Keratinocyte (primary cell): ENCODE results near the gene GPR32. TPM values are rescaled to one million over a fixed set of nuclear protein-coding genes. Genes with fewer than 3 reads are reported as not detected.
A peak's percentile ranks its signal among the peaks of the same experiment; 100 is the strongest.

Experiments
- DNase-seq: peaks from one replicate; pipeline ENCODE4 v3.0.0-alpha.2; 2011; ENCODE audit warnings: low read depth, missing footprints, low spot score
- FAIRE-seq: peaks from 2 replicates; lab custom pipeline; 2011; peaks lifted over from hg19 to GRCh38; lab: Jason Lieb, UNC
- H2AFZ ChIP-seq: 2 replicates; pipeline ENCODE4 v1.6.0; 2012; ENCODE audit warnings: low read length, control low read depth, inconsistent platforms; ENCODE audit not compliant: control insufficient read depth
- H3K27ac ChIP-seq: 2 replicates; pipeline ENCODE4 v1.5.1; 2011; ENCODE audit warnings: low read length; ENCODE audit not compliant: control insufficient read depth, insufficient read depth
- H3K27me3 ChIP-seq: 3 replicates; pipeline ENCODE4 v1.6.0; 2011; ENCODE audit warnings: low read length; ENCODE audit not compliant: control insufficient read depth, insufficient read depth; ENCODE audit errors: extremely low read depth
- H3K36me3 ChIP-seq, 2 experiments: 2 replicates in 1 of 2; 3 replicates in 1 of 2; pipeline ENCODE4 v1.5.1; 2011; ENCODE audit warnings: low read length in 2 of 2, mild to moderate bottlenecking in 1 of 2; ENCODE audit not compliant: control insufficient read depth in 2 of 2, insufficient read depth in 2 of 2; ENCODE audit errors: extremely low read depth in 1 of 2
- H3K4me1 ChIP-seq: 3 replicates; pipeline ENCODE4 v1.5.1; 2011; ENCODE audit warnings: low read length; ENCODE audit not compliant: control insufficient read depth, insufficient read depth; ENCODE audit errors: extremely low read depth
- H3K4me2 ChIP-seq: 3 replicates; pipeline ENCODE4 v1.6.0; 2011; ENCODE audit warnings: low read depth, low read length; ENCODE audit not compliant: control insufficient read depth, insufficient read depth; ENCODE audit errors: extremely low read depth
- H3K4me3 ChIP-seq, 3 experiments: fragments of 200-600 bp in 1 of 3; sonication (generic) in 1 of 3; 2 replicates in 2 of 3; 3 replicates in 1 of 3; pipeline ENCODE4 v1.5.1; 2011 to 2016; ENCODE audit warnings: low read length in 3 of 3, mild to moderate bottlenecking in 3 of 3, control low read depth in 2 of 3, inconsistent platforms in 1 of 3, low read depth in 1 of 3, mixed read lengths in 1 of 3, mixed run types in 1 of 3, moderate library complexity in 1 of 3; ENCODE audit not compliant: control insufficient read depth in 2 of 3, insufficient read depth in 2 of 3; ENCODE audit errors: extremely low read depth in 1 of 3
- H3K79me2 ChIP-seq: 2 replicates; pipeline ENCODE4 v1.6.0; 2012; ENCODE audit warnings: low read length; ENCODE audit not compliant: control insufficient read depth, insufficient read depth
- H3K9ac ChIP-seq: 3 replicates; pipeline ENCODE4 v1.6.0; 2011; ENCODE audit warnings: low read length; ENCODE audit not compliant: control insufficient read depth, insufficient read depth; ENCODE audit errors: extremely low read depth
- H3K9me1 ChIP-seq: 3 replicates; pipeline ENCODE4 v1.6.0; 2011; ENCODE audit warnings: low read length; ENCODE audit not compliant: control insufficient read depth, insufficient read depth; ENCODE audit errors: extremely low read depth
- H3K9me3 ChIP-seq: 2 replicates; pipeline ENCODE4 v1.5.1; 2012; ENCODE audit warnings: low read depth, low read length; ENCODE audit not compliant: control insufficient read depth
- H4K20me1 ChIP-seq: 3 replicates; pipeline ENCODE4 v1.6.0; 2011; ENCODE audit warnings: low read length; ENCODE audit not compliant: control insufficient read depth, insufficient read depth; ENCODE audit errors: extremely low read depth
- EZH2 ChIP-seq: IDR thresholded peaks from one replicate; pipeline ENCODE4 v1.6.1; 2012; ENCODE audit warnings: inconsistent platforms, mild to moderate bottlenecking, low read length, moderate library complexity
- dilution Hi-C: fragments of 300-500 bp; cut with MboI; formaldehyde crosslinking; loops from one replicate; pipeline ENCODE4 v1.7.0; 2020; ENCODE audit warnings: low sequenced_read_pairs; ENCODE audit not compliant: extremely low pct_ligation_motif_present
- polyA plus RNA-seq, 5 experiments: library from polyadenylated mRNA; depleted of rRNA in 3 of 5; stranded (reverse) in 3 of 5; stranded (forward) in 1 of 5; unstranded in 1 of 5; fragments of >200 nt; gene quantifications; 1 replicate in 1 of 5; 2 replicates in 3 of 5; 3 replicates in 1 of 5; pipeline versions ENCODE4 v1.2.1 to v1.2.3, GENCODE V29; 2011 to 2012; ENCODE audit warnings: missing spikeins in 2 of 5, low read depth in 1 of 5, low replicate concordance in 1 of 5
- TF ChIP-seq, protein P1 (sequence below), 3 experiments: IDR thresholded peaks in 1 of 3; conservative IDR thresholded peaks in 1 of 3; optimal IDR thresholded peaks in 1 of 3; 2 replicates in 2 of 3; 3 replicates in 1 of 3; pipeline versions ENCODE3 to v1.5.1; 2011; ENCODE audit warnings: low read length in 3 of 3, mild to moderate bottlenecking in 3 of 3, moderate library complexity in 2 of 3, control low read depth in 1 of 3, inconsistent platforms in 1 of 3; ENCODE audit not compliant: insufficient read depth in 2 of 3; ENCODE audit errors: extremely low read depth in 1 of 3

The GPR32 gene
- polyA plus RNA-seq, 1 donor (not counting 4 experiments of a cell fraction or from before 2014, with no cell fraction given): not detected

- Histone ChIP-seq H3K27me3 (peaks cover 13% of the 10 kb centered on the region), H3K4me2 (no peak overlapping the region), H3K27ac (no peak overlapping the region), H4K20me1 (no peaks in the 10 kb centered on the region), H3K9me1 (no peaks in the 10 kb centered on the region), H3K79me2 (no peaks in the 10 kb centered on the region), H3K9ac (no peak overlapping the region), H3K4me3 (no peak overlapping the region), H3K36me3 (no peaks in the 10 kb centered on the region), H3K4me1 (peaks cover 6% of the 10 kb centered on the region), H3K9me3 (no peaks in the 10 kb centered on the region), H2AFZ (no peak overlapping the region)
- no peak for FAIRE-seq
- TF ChIP-seq, protein P1, sequence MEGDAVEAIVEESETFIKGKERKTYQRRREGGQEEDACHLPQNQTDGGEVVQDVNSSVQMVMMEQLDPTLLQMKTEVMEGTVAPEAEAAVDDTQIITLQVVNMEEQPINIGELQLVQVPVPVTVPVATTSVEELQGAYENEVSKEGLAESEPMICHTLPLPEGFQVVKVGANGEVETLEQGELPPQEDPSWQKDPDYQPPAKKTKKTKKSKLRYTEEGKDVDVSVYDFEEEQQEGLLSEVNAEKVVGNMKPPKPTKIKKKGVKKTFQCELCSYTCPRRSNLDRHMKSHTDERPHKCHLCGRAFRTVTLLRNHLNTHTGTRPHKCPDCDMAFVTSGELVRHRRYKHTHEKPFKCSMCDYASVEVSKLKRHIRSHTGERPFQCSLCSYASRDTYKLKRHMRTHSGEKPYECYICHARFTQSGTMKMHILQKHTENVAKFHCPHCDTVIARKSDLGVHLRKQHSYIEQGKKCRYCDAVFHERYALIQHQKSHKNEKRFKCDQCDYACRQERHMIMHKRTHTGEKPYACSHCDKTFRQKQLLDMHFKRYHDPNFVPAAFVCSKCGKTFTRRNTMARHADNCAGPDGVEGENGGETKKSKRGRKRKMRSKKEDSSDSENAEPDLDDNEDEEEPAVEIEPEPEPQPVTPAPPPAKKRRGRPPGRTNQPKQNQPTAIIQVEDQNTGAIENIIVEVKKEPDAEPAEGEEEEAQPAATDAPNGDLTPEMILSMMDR (optimal IDR thresholded peaks at IDR 0.05 in 1 of 3, IDR thresholded peaks at IDR 0.05 in 1 of 3, conservative IDR thresholded peaks at IDR 0.05 in 1 of 3; ENCODE audit: extremely low read depth in 1 of 3, insufficient read depth in 2 of 3, low read length in 3 of 3): no peak
- no peak for TF ChIP-seq EZH2
- dilution Hi-C loops: no loop called here
- no peak for DNase-seq
These were observed 45.2 kb downstream of the GPR32 start for GRCh38 chr19:50815439-50815838.

DNA sequence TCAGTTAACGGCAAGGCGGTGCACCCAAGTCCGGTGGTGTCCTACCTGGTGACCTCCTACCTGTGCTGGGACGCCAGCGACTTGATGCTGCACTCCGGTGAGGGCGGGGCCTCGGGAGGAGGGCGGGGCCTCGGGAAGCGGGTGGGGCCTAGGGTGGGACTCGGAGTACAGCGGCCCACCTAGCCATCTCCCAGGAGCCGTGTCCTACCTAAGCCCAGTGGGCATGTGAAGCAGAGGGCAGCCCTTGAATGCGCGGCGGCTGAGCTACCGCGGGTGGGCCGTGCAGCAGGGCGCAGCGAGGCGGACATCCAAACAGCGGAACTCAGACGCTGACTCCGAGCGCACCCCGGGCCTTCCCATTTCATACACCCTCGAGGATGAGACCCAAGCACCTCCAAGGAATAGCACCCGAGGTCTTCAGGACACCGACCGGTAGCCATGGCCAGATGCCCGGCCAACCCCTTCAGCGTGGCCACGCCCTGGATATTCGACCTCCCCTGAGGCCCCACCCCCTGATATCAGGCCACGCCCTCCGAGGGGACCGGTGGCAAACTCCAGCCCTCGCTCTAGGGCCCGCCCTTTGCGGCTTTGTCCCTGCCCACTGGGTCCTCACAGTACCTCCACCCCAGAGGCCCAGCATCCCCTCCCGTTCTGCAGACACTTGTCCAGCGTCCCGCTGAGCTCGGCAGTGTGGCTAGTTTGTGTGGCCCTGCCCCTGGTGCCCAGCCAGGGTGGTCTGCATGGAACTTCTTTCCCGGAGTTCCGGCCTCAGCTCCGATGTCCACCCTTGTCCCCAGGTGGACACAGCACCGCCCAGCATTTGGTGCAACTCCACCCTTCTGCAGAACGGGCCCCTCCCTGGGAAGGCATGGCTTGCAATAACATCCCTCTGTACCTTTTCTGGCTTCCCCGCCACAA, 47.9 kb downstream of the GPR32 start:
- Histone ChIP-seq H3K36me3 (no peaks in the 10 kb centered on the region), H3K27me3 (peaks cover 33% of the 10 kb centered on the region), H3K79me2 (no peaks in the 10 kb centered on the region), H3K9me3 (no peaks in the 10 kb centered on the region), H3K9me1 (no peaks in the 10 kb centered on the region), H3K4me2 (peak overlapping the region; percentile 69), H2AFZ (peak overlapping the region; percentile 85), H3K27ac (no peak overlapping the region), H3K9ac (no peak overlapping the region), H3K4me3 (peak overlapping the region; percentile 43 to 58 (median 46)), H3K4me1 (peaks cover 6% of the 10 kb centered on the region), H4K20me1 (no peaks in the 10 kb centered on the region)
- TF ChIP-seq EZH2: no peak
- TF ChIP-seq, protein P1 (optimal IDR thresholded peaks at IDR 0.05 in 1 of 3, IDR thresholded peaks at IDR 0.05 in 1 of 3, conservative IDR thresholded peaks at IDR 0.05 in 1 of 3; ENCODE audit: extremely low read depth in 1 of 3, insufficient read depth in 2 of 3, low read length in 3 of 3): no peak
- dilution Hi-C loops: no loop called here
- peak; percentile 32 for FAIRE-seq
- DNase-seq: no peak
